ENCODE data around the gene RMDN3. TPM values are rescaled to one million over a fixed set of nuclear protein-coding genes. Genes with fewer than 3 reads are reported as not detected.

Gene RMDN3
- total RNA-seq, 8 experiments from 2014 or later: 17.6 to 29.3 (median 23.9) TPM

DNA sequence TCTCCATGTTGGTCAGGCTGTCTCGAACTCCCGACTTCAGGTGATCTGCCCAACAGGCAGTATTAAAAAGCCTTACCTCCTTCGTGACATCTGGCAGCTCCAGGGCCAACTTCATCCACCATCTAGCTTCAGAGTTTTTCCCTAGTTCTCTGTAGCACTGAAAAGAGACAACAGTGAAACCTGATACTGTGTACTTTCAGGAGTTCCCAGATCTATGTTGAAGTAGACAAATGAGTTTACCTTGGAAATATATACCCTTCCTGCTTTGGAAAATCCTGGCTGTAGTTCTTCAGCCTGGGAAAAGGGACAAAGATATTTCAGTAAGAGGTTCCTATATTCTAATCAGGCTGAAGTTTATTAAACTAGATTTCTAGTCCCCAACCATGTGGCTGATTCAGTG is 18.0 kb downstream of the RMDN3 start:
- H3K4me3 ChIP-seq: no peak overlapping the region
- peaks cover 0 to 11% of the 10 kb centered on the region in 2 donors for H3K4me1 ChIP-seq (replicated peaks in 1 of 2)
- no peak overlapping the region for H3K27ac ChIP-seq
- WGBS, 10 experiments: 70 to 100% (median 97%) methylated on average over 2 to 3 of the region's 3 CpGs; no CpG with 5 or more reads in 5 of the 10 experiments
- ATAC-seq (replicated peaks in 6 of 8): no peak
- in situ Hi-C loops (cut with MboI; ENCODE audit: low pct_unique_long_range_greater_than_20kb in 2 of 9, low sequenced_read_pairs in 9 of 9, unreplicated experiment in 9 of 9): no loop called here

DNA sequence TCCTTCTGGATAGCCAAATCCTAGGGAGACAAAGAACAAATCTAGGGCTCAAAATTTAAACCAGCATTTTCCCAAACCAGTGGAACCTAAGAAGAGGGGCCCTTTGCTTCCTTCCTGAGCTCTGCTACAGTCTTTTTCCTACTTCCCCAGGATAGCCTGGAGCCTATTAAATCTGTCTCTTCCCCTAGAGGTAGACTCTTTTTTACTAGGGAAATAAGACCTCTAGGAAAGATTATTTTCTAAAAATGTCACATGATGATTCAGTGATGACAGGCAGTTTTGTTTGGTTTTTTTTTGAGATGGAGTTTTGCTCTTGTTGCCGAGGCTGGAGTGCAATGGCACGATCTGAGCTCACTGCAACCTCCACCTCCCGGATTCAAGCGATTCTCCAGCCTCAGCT is 18.5 kb downstream of the RMDN3 start:
- H3K27ac ChIP-seq: no peak overlapping the region
- peaks cover 0 to 11% of the 10 kb centered on the region in 2 donors for H3K4me1 ChIP-seq (replicated peaks in 1 of 2)
- H3K4me3 ChIP-seq: no peak overlapping the region
- in situ Hi-C loops (cut with MboI; ENCODE audit: low pct_unique_long_range_greater_than_20kb in 2 of 9, low sequenced_read_pairs in 9 of 9, unreplicated experiment in 9 of 9): no loop called here
- ATAC-seq (replicated peaks in 6 of 8): no peak
- WGBS, 10 experiments: 63 to 100% (median 90%) methylated on average over 2 to 4 of the region's 4 CpGs; no CpG with 5 or more reads in 4 of the 10 experiments

DNA sequence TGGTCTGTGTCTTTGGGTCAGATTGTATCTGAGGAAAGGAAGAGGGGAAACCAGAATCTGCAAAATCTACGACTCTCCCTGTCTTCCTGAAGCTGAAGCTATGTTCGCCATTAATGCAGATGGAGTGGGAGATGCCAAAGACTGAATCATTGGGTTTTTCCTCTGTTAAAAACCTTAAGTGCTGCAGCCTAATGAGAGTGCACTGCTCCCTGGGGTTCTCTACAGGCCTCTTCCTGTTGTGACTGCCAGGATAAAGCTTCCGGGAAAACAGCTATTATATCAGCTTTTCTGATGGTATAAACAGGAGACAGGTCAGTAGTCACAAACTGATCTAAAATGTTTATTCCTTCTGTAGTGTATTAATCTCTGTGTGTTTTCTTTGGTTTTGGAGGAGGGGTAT is 24.0 kb downstream of the RMDN3 start:
- WGBS, 10 experiments: 67 to 100% (median 100%) methylated on average over 1 to 2 of the region's 3 CpGs; no CpG with 5 or more reads in 5 of the 10 experiments
- in situ Hi-C loops (cut with MboI; ENCODE audit: low pct_unique_long_range_greater_than_20kb in 2 of 9, low sequenced_read_pairs in 9 of 9, unreplicated experiment in 9 of 9): no loop called here
- H3K4me1 ChIP-seq (replicated peaks in 1 of 2): no peaks in the 10 kb centered on the region
- no peak for ATAC-seq (replicated peaks in 6 of 8)
- no peak overlapping the region for H3K4me3 ChIP-seq
- H3K27ac ChIP-seq: no peak overlapping the region

DNA sequence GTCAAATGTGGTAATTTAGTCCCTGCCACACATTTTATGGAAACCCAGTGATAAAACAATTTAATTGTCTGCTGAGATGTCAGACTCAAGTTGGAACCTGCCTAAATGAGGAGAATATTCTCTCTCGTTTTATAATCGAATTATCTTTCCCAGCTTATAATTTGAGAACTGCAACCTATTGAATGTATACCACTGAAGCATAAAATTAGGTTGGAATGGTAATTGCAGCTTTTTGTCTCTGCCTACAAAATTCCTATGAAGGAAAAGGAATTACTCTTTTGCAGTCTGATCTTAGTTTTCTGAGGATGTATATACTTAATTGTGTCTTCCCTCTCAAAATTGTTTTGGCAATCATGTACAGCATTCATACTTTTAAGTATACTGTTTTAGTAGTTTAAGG is 31.1 kb downstream of the RMDN3 start:
- in situ Hi-C loops (cut with MboI; ENCODE audit: low pct_unique_long_range_greater_than_20kb in 2 of 9, low sequenced_read_pairs in 9 of 9, unreplicated experiment in 9 of 9): no loop called here
- no peak overlapping the region for H3K4me3 ChIP-seq
- WGBS, 10 experiments: 53 to 94% (median 92%) methylated on average over 2 of the region's 2 CpGs; no CpG with 5 or more reads in 4 of the 10 experiments
- no peak overlapping the region for H3K27ac ChIP-seq
- ATAC-seq (replicated peaks in 6 of 8): no peak
- H3K4me1 ChIP-seq (replicated peaks in 1 of 2): no peaks in the 10 kb centered on the region

DNA sequence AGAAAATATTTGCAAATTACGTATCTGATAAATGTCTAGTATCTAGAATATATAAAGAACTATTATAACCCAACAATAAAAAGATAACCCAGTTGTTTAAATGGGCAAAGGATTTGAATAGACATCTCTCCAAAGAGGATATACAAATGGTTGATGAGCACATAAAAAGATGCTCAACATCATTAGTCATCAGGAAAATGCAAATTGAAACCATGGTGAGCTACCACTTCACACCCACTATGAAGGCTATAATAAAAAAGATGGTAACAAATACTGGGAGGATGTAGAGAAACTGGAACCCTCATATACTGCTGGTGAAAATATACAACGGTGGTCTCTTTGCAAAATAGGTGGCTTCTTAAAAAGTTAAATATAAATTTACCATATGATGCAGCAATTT is 32.1 kb downstream of the RMDN3 start:
- ATAC-seq (replicated peaks in 6 of 8): peak in 2 of 8 experiments; percentile 93 to 94

DNA sequence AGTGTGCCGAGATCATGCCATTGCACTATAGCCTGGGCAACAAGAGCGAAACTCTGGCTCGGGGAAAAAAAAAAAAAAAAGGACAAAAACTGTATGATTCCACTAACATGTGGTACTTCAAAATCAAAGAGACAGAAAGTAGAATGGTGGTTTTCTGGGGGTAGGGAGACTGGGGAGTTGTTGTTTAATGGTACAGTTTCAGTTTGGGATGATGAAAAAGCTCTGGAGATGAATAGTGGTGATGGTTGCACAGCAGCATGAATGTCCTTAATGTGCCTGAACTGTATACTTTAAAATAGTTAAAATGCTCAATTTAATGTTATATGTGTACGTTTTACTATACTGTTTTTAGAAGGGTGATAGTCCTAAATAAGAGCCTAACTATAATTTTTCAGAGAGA is 32.7 kb downstream of the RMDN3 start:
- in situ Hi-C loops (cut with MboI; ENCODE audit: low pct_unique_long_range_greater_than_20kb in 2 of 9, low sequenced_read_pairs in 9 of 9, unreplicated experiment in 9 of 9): no loop called here
- WGBS, 10 experiments: 60 to 100% (median 92%) methylated on average over 1 to 4 of the region's 4 CpGs; no CpG with 5 or more reads in 1 of the 10 experiments
- Histone ChIP-seq H3K27ac (no peak overlapping the region), H3K4me3 (no peak overlapping the region), H3K4me1 (replicated peaks in 1 of 2) (no peaks in the 10 kb centered on the region)
- no peak for ATAC-seq (replicated peaks in 6 of 8)

More for the DNA sequence above, 32.1 kb downstream of the RMDN3 start:
- H3K4me1 ChIP-seq (replicated peaks in 1 of 2): no peaks in the 10 kb centered on the region
- WGBS, 10 experiments: 40 to 100% (median 89%) methylated on average over 1 to 2 of the region's 2 CpGs; no CpG with 5 or more reads in 1 of the 10 experiments
- no peak overlapping the region for H3K4me3 ChIP-seq
- in situ Hi-C loops (cut with MboI; ENCODE audit: low pct_unique_long_range_greater_than_20kb in 2 of 9, low sequenced_read_pairs in 9 of 9, unreplicated experiment in 9 of 9): no loop called here
- no peak overlapping the region for H3K27ac ChIP-seq

DNA sequence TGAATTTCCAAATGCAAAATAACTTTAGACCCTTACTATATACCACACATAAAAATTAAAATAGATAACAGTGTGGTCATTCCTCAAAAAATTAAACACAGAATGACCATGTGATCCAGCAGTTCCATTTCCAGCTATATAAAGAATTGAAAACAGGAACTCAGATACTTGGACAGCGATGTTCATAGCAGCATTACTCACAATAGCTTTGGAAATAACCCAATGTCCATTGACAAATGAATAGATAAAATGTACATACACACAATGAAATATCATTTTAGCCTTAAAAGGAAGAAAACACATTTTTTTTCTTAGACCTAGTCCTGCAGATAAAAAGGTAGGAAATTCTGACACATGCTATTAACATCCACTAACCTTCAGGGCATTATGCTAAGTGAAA is 33.4 kb downstream of the RMDN3 start:
- in situ Hi-C loops (cut with MboI; ENCODE audit: low pct_unique_long_range_greater_than_20kb in 2 of 9, low sequenced_read_pairs in 9 of 9, unreplicated experiment in 9 of 9): no loop called here
- H3K4me3 ChIP-seq: no peak overlapping the region
- no peak for ATAC-seq (replicated peaks in 6 of 8)
- H3K27ac ChIP-seq: no peak overlapping the region
- WGBS, 10 experiments: 83 to 100% (median 100%) methylated on average over 1 of the region's 1 CpG; no CpG with 5 or more reads in 1 of the 10 experiments
- H3K4me1 ChIP-seq (replicated peaks in 1 of 2): no peaks in the 10 kb centered on the region

DNA sequence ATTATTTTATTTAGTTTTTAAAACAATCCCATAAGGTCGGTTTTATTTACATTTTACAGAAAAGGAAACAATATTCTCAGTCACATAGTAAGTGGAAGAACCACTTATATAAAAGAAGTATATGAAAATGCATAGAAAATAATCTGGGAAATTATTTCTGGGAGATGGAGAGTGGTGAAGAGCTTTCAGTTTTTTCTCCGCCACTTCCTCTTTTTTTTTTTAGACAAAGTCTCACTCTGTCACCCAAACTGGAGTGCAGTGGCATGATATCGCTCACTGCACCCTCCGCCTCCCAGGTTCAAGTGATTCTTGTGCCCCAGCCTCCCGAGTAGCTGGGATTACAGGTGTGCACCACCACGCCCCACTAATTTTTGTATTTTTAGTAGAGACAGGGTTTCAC is 38.9 kb downstream of the RMDN3 start:
- no peaks in the 10 kb centered on the region for H3K4me1 ChIP-seq (replicated peaks in 1 of 2)
- H3K27ac ChIP-seq: no peak overlapping the region
- H3K4me3 ChIP-seq: no peak overlapping the region
- 88 to 100% (median 96%) methylated on average over 2 to 6 of the region's 6 CpGs; no CpG with 5 or more reads in 1 of the 10 experiments for WGBS, 10 experiments
- in situ Hi-C loops (cut with MboI; ENCODE audit: low pct_unique_long_range_greater_than_20kb in 2 of 9, low sequenced_read_pairs in 9 of 9, unreplicated experiment in 9 of 9): no loop called here
- ATAC-seq (replicated peaks in 6 of 8): no peak

DNA sequence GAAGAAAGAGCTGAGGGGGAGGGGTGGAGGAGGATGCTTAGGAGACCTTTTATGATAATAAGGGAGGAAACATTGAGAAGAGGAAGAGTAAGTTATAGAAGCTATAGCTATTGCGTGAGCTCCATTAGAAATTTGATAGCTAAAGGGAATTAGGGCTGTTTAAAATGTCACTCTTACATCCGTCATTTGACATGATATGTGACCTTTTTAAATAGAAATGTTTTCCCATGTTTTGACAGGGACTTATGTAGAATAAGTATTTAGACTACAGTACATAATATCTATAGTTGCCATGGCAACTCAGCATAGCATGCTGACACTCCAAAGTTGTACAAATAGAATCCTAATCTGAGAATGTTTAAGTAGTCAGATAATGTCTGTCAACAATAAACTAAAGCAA is 40.9 kb downstream of the RMDN3 start:
- H3K4me1 ChIP-seq (replicated peaks in 1 of 2): no peaks in the 10 kb centered on the region
- in situ Hi-C loops (cut with MboI; ENCODE audit: low pct_unique_long_range_greater_than_20kb in 2 of 9, low sequenced_read_pairs in 9 of 9, unreplicated experiment in 9 of 9): no loop called here
- no peak overlapping the region for H3K27ac ChIP-seq
- H3K4me3 ChIP-seq: no peak overlapping the region
- ATAC-seq (replicated peaks in 6 of 8): no peak
- 0 to 100% (median 71%) methylated on average over 1 to 2 of the region's 2 CpGs; no CpG with 5 or more reads in 3 of the 10 experiments for WGBS, 10 experiments

DNA sequence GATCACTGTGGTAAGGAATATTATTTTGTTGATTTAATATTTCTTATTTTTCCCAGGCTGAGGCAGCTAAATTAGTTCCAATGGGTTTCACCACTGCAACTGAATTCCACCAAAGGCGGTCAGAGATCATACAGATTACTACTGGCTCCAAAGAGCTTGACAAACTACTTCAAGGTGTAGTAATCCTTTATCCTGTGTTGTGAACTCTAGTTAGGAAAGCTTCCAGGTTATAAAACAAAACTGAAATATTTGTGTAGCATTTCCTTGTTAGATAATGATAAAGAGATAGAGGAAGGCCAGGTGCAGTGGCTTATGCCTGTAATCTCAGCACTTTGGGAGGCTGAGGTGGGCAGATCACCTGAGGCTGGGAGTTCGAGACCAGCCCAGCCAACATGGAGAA is 48.9 kb downstream of the RMDN3 start:
- 96 to 100% (median 100%) methylated on average over 1 to 2 of the region's 2 CpGs; no CpG with 5 or more reads in 1 of the 10 experiments for WGBS, 10 experiments
- no peak for ATAC-seq (replicated peaks in 6 of 8)
- in situ Hi-C loops (cut with MboI; ENCODE audit: low pct_unique_long_range_greater_than_20kb in 2 of 9, low sequenced_read_pairs in 9 of 9, unreplicated experiment in 9 of 9): no loop called here
- Histone ChIP-seq H3K4me3 (no peak overlapping the region), H3K27ac (no peak overlapping the region), H3K4me1 (replicated peaks in 1 of 2) (no peaks in the 10 kb centered on the region)

DNA sequence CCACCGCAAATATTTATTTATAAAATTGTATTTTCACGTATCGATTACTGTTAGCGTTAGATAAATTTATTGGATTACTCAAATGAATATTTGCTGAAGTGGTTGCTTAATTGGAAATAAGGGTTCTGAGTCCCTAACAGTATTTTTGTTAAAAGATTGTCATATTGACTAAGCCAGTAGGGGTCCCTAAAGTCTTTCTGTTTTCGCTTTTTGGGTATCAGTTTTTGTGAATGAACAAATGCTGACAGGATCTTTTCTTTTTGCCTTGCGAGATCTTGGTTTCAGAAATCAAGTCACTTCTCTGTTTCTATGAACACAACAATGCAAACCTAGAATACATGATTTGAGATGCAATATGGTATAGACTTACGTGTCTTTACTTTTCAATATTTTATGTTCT is 53.0 kb downstream of the RMDN3 start:
- in situ Hi-C loops (cut with MboI; ENCODE audit: low pct_unique_long_range_greater_than_20kb in 2 of 9, low sequenced_read_pairs in 9 of 9, unreplicated experiment in 9 of 9): no loop called here
- ATAC-seq (replicated peaks in 6 of 8): no peak
- Histone ChIP-seq H3K27ac (no peak overlapping the region), H3K4me1 (replicated peaks in 1 of 2) (no peaks in the 10 kb centered on the region), H3K4me3 (no peak overlapping the region)
- WGBS, 10 experiments: 91 to 100% (median 100%) methylated on average over 2 to 7 of the region's 7 CpGs; no CpG with 5 or more reads in 1 of the 10 experiments

DNA sequence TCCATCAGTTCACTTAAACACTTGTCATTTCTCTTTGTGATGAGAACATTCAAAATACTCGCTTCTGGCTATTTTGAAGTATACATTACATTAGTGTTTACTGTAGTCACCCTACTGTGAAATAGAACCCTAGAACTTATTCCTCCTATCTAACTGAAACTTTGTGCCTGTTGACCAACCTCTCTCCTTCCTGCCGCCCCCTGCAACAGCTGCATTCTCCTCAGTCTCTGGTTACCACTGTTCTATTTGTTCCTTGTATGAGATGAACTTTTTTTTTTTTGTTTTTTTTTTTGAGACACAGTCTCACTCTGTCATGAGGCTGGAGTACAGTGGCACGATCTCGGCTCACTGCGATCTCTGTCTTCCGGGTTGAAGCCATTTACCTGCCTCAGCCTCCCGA is 57.1 kb downstream of the RMDN3 start:
- no peak for ATAC-seq (replicated peaks in 6 of 8)
- Histone ChIP-seq H3K27ac (no peak overlapping the region), H3K4me1 (replicated peaks in 1 of 2) (peaks cover 3 to 4% of the 10 kb centered on the region in 2 donors), H3K4me3 (no peak overlapping the region)
- in situ Hi-C loops (cut with MboI; ENCODE audit: low pct_unique_long_range_greater_than_20kb in 2 of 9, low sequenced_read_pairs in 9 of 9, unreplicated experiment in 9 of 9): no loop called here
- 90 to 100% (median 100%) methylated on average over 1 to 6 of the region's 7 CpGs; no CpG with 5 or more reads in 2 of the 10 experiments for WGBS, 10 experiments

DNA sequence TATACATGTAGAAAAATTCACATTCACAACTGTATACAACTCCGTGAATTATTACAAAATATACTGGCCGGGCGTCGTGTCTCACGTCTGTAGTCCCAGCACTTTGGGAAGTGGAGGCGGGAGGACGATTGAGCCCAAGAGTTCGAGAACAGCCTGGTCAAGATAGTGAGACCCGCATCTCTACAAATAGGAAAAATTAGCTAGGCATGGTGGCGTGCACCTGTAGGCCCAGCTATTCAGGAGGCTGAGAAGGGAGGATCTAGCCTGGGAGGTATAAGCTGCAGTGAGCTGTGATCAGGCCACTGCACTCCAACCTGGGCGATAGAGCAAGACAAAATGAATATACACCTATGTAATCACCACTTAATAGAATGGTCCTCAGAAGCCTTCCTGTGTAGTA is 58.8 kb downstream of the RMDN3 start:
- no peak overlapping the region for H3K27ac ChIP-seq
- WGBS, 10 experiments: 70 to 95% (median 87%) methylated on average over 2 to 11 of the region's 11 CpGs; no CpG with 5 or more reads in 3 of the 10 experiments
- H3K4me3 ChIP-seq: peak overlapping the region in 1 of 5 donors; percentile 99
- H3K4me1 ChIP-seq (replicated peaks in 1 of 2): peaks cover 3 to 4% of the 10 kb centered on the region in 2 donors
- ATAC-seq (replicated peaks in 6 of 8): no peak
- in situ Hi-C loops (cut with MboI; ENCODE audit: low pct_unique_long_range_greater_than_20kb in 2 of 9, low sequenced_read_pairs in 9 of 9, unreplicated experiment in 9 of 9): no loop called here

DNA sequence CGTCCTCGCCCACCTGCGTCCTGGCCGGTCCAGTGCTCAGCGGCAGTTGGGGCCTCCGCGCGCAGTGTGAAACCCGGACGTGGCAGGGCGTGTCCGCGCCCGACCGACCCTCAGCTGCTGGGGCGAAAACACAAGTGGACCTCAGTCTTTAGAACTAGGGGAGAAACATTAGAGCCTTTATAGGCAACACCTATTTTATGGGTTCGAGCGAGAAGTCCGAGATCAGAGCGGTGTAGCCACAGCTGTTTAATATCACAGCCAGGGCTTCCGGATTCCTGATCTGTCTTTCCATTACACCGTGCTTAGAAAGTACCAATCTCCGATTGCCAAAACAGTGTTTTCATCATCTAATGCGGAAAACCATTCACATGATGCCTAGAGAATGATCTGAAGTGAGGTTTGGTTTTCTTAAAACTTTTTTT is 59.6 kb downstream of the RMDN3 start:
- Histone ChIP-seq H3K4me3 (peak overlapping the region; percentile 75 to 100 (median 98)), H3K4me1 (replicated peaks in 1 of 2) (peaks cover 3 to 4% of the 10 kb centered on the region in 2 donors), H3K27ac (no peak overlapping the region)
- peak in 3 of 8 experiments; percentile 0 to 20 (median 16) for ATAC-seq (replicated peaks in 6 of 8)
- WGBS, 10 experiments: 0 to 3% (median 0%) methylated on average over 1 to 5 of the region's 24 CpGs; no CpG with 5 or more reads in 5 of the 10 experiments
- in situ Hi-C loops (cut with MboI; ENCODE audit: low pct_unique_long_range_greater_than_20kb in 2 of 9, low sequenced_read_pairs in 9 of 9, unreplicated experiment in 9 of 9): no loop called here
